Testis (tissue), 2 donors: ENCODE data around the gene BACH2.

ENCODE experiments used
- CTCF ChIP-seq, 3 experiments: fragments of 450-650 bp in 2 of 3; fragments of 200-600 bp in 1 of 3; sonication (generic) in 1 of 3; IDR thresholded peaks; one replicate each; pipeline ENCODE4 v1.5.1; 2016 to 2019; ENCODE audit warnings: antibody characterized with exemption in 3 of 3, mild to moderate bottlenecking in 2 of 3, moderate library complexity in 1 of 3
- POLR2A ChIP-seq: fragments of 450-650 bp; IDR thresholded peaks from one replicate; pipeline ENCODE4 v1.6.1; 2017; ENCODE audit warnings: antibody characterized with exemption, mild to moderate bottlenecking, moderate library complexity

- no peak for TF ChIP-seq POLR2A
- no peak for TF ChIP-seq CTCF (IDR thresholded peaks at IDR 0.05)
These were observed 303.2 kb downstream of the BACH2 start for GRCh38 chr6:89993411-89993810.
